Measurements from ENCODE around the gene C22orf39.

DNA sequence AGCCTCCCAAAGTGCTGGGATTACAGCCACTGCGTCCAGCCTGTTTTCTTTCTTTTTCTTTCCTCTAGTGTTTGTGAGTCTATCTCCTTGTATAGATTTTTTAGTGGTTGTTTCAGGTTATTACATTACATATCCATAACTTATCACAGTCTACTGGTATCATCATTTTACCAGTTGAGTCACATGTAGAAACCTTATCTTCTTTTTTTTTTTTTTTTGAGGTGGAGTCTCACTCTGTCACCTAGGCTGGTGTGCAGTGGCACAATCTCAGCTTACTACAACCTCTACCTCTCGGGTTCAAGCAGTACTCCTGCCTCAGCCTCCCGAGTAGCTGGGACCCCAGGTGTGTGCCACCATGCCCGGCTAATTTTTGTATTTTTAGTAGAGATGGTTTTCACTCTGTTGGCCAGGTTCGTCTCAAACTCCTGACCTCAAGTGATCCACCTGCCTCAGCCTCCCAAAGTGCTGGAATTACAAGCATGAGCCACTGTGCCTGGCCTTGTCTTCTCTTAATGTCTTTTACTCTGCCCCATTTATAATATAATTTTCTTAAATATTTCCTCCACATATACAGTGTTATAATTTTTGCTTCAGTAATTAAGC, 43.2 kb upstream of the C22orf39 start:
- no peak for TF ChIP-seq CTCF (IDR thresholded peaks at IDR 0.05)
- TF ChIP-seq POLR2A (IDR thresholded peaks at IDR 0.05): no peak

Data from ovary (tissue), 3 donors.